Gastroesophageal sphincter (tissue), 3 donors: ENCODE measurements around the gene NOS1AP.

Source experiments
- CTCF ChIP-seq, 4 experiments: fragments of 200-600 bp in 2 of 4; fragments of 450-650 bp in 2 of 4; sonication (generic) in 1 of 4; IDR thresholded peaks; one replicate each; pipeline ENCODE4 v1.5.1; 2017 to 2019; ENCODE audit warnings: antibody characterized with exemption in 4 of 4, mild to moderate bottlenecking in 2 of 4, moderate library complexity in 2 of 4
- POLR2A ChIP-seq, 2 donors: fragments of 450-650 bp; IDR thresholded peaks; one replicate each; pipeline ENCODE4 v1.6.1; 2017; ENCODE audit warnings: antibody characterized with exemption in 2 of 2, mild to moderate bottlenecking in 2 of 2, moderate library complexity in 1 of 2
- POLR2AphosphoS5 ChIP-seq: sonication (generic); formaldehyde crosslinking; IDR thresholded peaks from one replicate; pipeline ENCODE4 v1.6.1; 2017; ENCODE audit warnings: antibody characterized with exemption

DNA sequence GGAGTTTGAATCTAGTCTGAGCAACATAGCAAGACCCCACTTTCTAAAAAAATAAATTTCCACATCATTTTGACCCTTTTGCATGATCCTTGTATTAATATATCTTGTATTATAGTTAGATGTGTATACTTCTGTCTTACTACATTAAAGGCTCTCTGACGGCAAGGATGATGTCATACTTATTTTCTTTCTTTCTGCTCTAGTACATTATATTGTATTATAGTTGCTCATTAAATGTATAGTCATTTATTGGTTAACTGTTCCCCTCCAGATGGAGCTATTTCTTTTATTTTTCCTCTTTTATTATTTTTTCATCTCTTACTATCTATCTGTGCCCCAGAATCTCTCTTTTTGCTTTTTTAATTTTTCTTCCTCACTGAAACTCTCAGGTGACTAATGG, 30.9 kb upstream of the NOS1AP start:
- TF ChIP-seq POLR2A (IDR thresholded peaks at IDR 0.05) (no peak), POLR2AphosphoS5 (no peak), CTCF (IDR thresholded peaks at IDR 0.05) (no peak)
